HepG2 (cell line): ENCODE measurements around the gene REPIN1. TPM values are rescaled to one million over a fixed set of nuclear protein-coding genes. Genes with fewer than 3 reads are reported as not detected.

Source experiments
- DMAP1 ChIP-seq: IDR thresholded peaks from 2 replicates; pipeline ENCODE4 v1.6.1; 2016
- FOXJ3 ChIP-seq: sonication (generic); formaldehyde crosslinking; IDR thresholded peaks from 2 replicates; pipeline ENCODE4 v1.4.0; 2020; ENCODE audit warnings: missing genetic modification reagents, mild to moderate bottlenecking, borderline replicate concordance
- HNF1B ChIP-seq: sonication (generic); formaldehyde crosslinking; IDR thresholded peaks from 2 replicates; pipeline ENCODE4 v1.5.1; 2020; ENCODE audit warnings: mild to moderate bottlenecking, moderate library complexity, missing genetic modification reagents
- HNRNPK ChIP-seq: fragments of 200-400 bp; formaldehyde crosslinking; IDR thresholded peaks from 2 replicates; pipeline ENCODE4 v1.6.1; 2018; ENCODE audit warnings: low read length, low read depth, moderate library complexity, mild to moderate bottlenecking; ENCODE audit not compliant: poor library complexity, severe bottlenecking
- HNRNPUL1 ChIP-seq: fragments of 200-400 bp; formaldehyde crosslinking; IDR thresholded peaks from 2 replicates; pipeline ENCODE4 v1.6.1; 2017; ENCODE audit warnings: low read depth, mild to moderate bottlenecking, low read length, moderate library complexity
- IKZF5 ChIP-seq: IDR thresholded peaks from 2 replicates; pipeline ENCODE4 v1.6.1; 2018; ENCODE audit warnings: missing genetic modification reagents, mild to moderate bottlenecking, missing compliant biosample characterization
- KAT7 ChIP-seq: IDR thresholded peaks from 2 replicates; pipeline ENCODE4 v1.6.1; 2018; ENCODE audit warnings: borderline replicate concordance, missing compliant biosample characterization
- NR1H2 ChIP-seq: sonication (generic); formaldehyde crosslinking; IDR thresholded peaks from 2 replicates; pipeline ENCODE4 v1.8.1; 2022; ENCODE audit warnings: low read depth, missing genetic modification reagents, borderline replicate concordance
- PAX8 ChIP-seq: sonication (generic); formaldehyde crosslinking; IDR thresholded peaks from 2 replicates; pipeline ENCODE4 v1.8.0; 2022; ENCODE audit warnings: mild to moderate bottlenecking, missing genetic modification reagents, borderline replicate concordance
- POLR2A ChIP-seq, 2 experiments: IDR thresholded peaks; 2 replicates each; pipeline ENCODE4 v1.6.1; 2011; ENCODE audit warnings: low read depth in 2 of 2, low read length in 2 of 2, mild to moderate bottlenecking in 1 of 2, moderate library complexity in 1 of 2; ENCODE audit not compliant: insufficient read depth in 1 of 2
- RARG ChIP-seq: sonication (generic); formaldehyde crosslinking; IDR thresholded peaks from 2 replicates; pipeline ENCODE4 v1.4.0; 2020; ENCODE audit warnings: low read depth, mild to moderate bottlenecking, missing genetic modification reagents
- RXRB ChIP-seq: IDR thresholded peaks from 2 replicates; pipeline ENCODE4 v1.6.1; 2016; ENCODE audit warnings: borderline replicate concordance, missing genetic modification reagents, missing compliant biosample characterization
- SETDB1 ChIP-seq: sonication (generic); formaldehyde crosslinking; IDR thresholded peaks from 2 replicates; pipeline ENCODE4 v1.5.1; 2020; ENCODE audit warnings: missing genetic modification reagents, mild to moderate bottlenecking, borderline replicate concordance
- SP1 ChIP-seq, 2 experiments: fragments of 450-650 bp in 1 of 2; sonication (generic) in 1 of 2; formaldehyde crosslinking in 1 of 2; IDR thresholded peaks; 2 replicates each; pipeline versions ENCODE4 v1.4.0 to v1.6.1; 2016 to 2020; ENCODE audit warnings: missing genetic modification reagents in 1 of 2
- ZBTB42 ChIP-seq: sonication (generic); formaldehyde crosslinking; IDR thresholded peaks from 2 replicates; pipeline ENCODE4 v1.5.0; 2020; ENCODE audit warnings: mild to moderate bottlenecking, missing genetic modification reagents
- ZFP41 ChIP-seq: sonication (generic); formaldehyde crosslinking; IDR thresholded peaks from 2 replicates; pipeline ENCODE4 v1.4.0; 2020; ENCODE audit warnings: mild to moderate bottlenecking, missing genetic modification reagents, borderline replicate concordance
- ZNF253 ChIP-seq: sonication (generic); formaldehyde crosslinking; IDR thresholded peaks from 2 replicates; pipeline ENCODE4 v1.8.0; 2022; ENCODE audit warnings: mild to moderate bottlenecking, missing genetic modification reagents, borderline replicate concordance
- ZNF275 ChIP-seq: sonication (generic); formaldehyde crosslinking; IDR thresholded peaks from 2 replicates; pipeline ENCODE4 v1.8.0; 2022; ENCODE audit warnings: missing genetic modification reagents, mild to moderate bottlenecking, inconsistent platforms, borderline replicate concordance
- ZNF280B ChIP-seq: sonication (generic); formaldehyde crosslinking; IDR thresholded peaks from 2 replicates; pipeline ENCODE4 v1.5.0; 2020; ENCODE audit warnings: missing genetic modification reagents, mild to moderate bottlenecking, borderline replicate concordance
- ZNF430 ChIP-seq: sonication (generic); formaldehyde crosslinking; IDR thresholded peaks from 2 replicates; pipeline ENCODE4 v1.9.0; 2021; ENCODE audit warnings: mild to moderate bottlenecking, missing genetic modification reagents
- ZNF530 ChIP-seq: sonication (generic); formaldehyde crosslinking; IDR thresholded peaks from 2 replicates; pipeline ENCODE4 v1.5.0; 2020; ENCODE audit warnings: low read depth, mild to moderate bottlenecking, missing genetic modification reagents
- ZNF564 ChIP-seq: sonication (generic); formaldehyde crosslinking; IDR thresholded peaks from 2 replicates; pipeline ENCODE4 v1.8.1; 2023; ENCODE audit warnings: mild to moderate bottlenecking, missing genetic modification reagents
- ZNF740 ChIP-seq: sonication (generic); formaldehyde crosslinking; IDR thresholded peaks from 2 replicates; pipeline ENCODE4 v1.4.0; 2020; ENCODE audit warnings: missing genetic modification reagents
- polyA plus RNA-seq, 8 experiments: library from polyadenylated mRNA; depleted of rRNA in 3 of 8; stranded (reverse) in 7 of 8; unstranded in 1 of 8; fragments of >200 nt; fragmentation: Illumina TruSeq in 4 of 8; extraction: Trizol in 4 of 8; gene quantifications; 2 replicates each; pipeline versions ENCODE4 v1.2.1 to v1.2.3, GENCODE V29; 2011 to 2016; ENCODE audit warnings: low read depth in 4 of 8, missing spikeins in 1 of 8, mixed read lengths in 1 of 8; ENCODE audit not compliant: insufficient read depth in 1 of 8
- total RNA-seq, 5 experiments: library from RNA; depleted of rRNA; stranded (reverse); fragments of >200 nt; fragmentation: Illumina TruSeq; extraction: Trizol; gene quantifications; 2 replicates each; pipeline ENCODE4 v1.2.3, GENCODE V29; 2016; ENCODE audit warnings: low read depth in 1 of 5

REPIN1 gene
- total and polyA plus RNA-seq, 2 of the 13 experiments (the other 11 are each of a cell fraction or from before 2014, with no cell fraction given) = 69.9 to 108 TPM

- TF ChIP-seq ZNF280B (CRISPR knock-in tag) (no peak), NR1H2 (CRISPR knock-in tag) (0 out of 2 replicates have a peak, but pooled peaks have one; percentile 26), IKZF5 (peak; percentile 19), ZNF740 (CRISPR knock-in tag) (no peak), SETDB1 (CRISPR knock-in tag) (no peak), RARG (CRISPR knock-in tag) (no peak), ZNF275 (CRISPR knock-in tag) (peak; percentile 71; the same call in 1 of the 2 replicates), HNF1B (CRISPR knock-in tag) (peak; percentile 42; the same call in 1 of the 2 replicates), ZNF564 (peak; percentile 87; the same call in 1 of the 2 replicates), ZNF253 (CRISPR knock-in tag) (peak; percentile 53; the same call in 1 of the 2 replicates), ZNF530 (CRISPR knock-in tag) (peak; percentile 16), POLR2A (IDR thresholded peaks at IDR 0.05; ENCODE audit: insufficient read depth in 1 of 2, low read depth in 2 of 2, low read length in 2 of 2) (peak; percentile 50 to 72; a peak in 3 of 4 replicates), HNRNPK (peak; percentile 47), PAX8 (CRISPR knock-in tag) (peak; percentile 45; the same call in 1 of the 2 replicates), HNRNPUL1 (no peak), KAT7 (no peak; the same call in 1 of the 2 replicates), ZBTB42 (CRISPR knock-in tag) (no peak), SP1 (IDR thresholded peaks at IDR 0.05) (no peak), SP1 (CRISPR knock-in tag; IDR thresholded peaks at IDR 0.05) (peak; percentile 28; the same call in 1 of the 2 replicates), ZNF430 (peak; percentile 77), RXRB (CRISPR knock-in tag) (peak; percentile 49; the same call in 1 of the 2 replicates), FOXJ3 (CRISPR knock-in tag) (peak; percentile 33; the same call in 1 of the 2 replicates), ZFP41 (CRISPR knock-in tag) (no peak; the same call in 1 of the 2 replicates), DMAP1 (CRISPR knock-in tag) (peak; percentile 94)
These were observed at the start of gene REPIN1 (continued) for GRCh38 chr7:150368096-150368883.
